Measurements from ENCODE around the gene PCK1. TPM values are rescaled to one million over a fixed set of nuclear protein-coding genes. Genes with fewer than 3 reads are reported as not detected.

The PCK1 gene
- total and polyA plus RNA-seq, 9 donors = 0.30 to 133 (median 1.9) TPM

GRCh38 chr20:57544838-57545564, 15.9 kb upstream of the PCK1 start:
- 63 to 72% (median 65%) methylated on average over 12 of the region's 12 CpGs for WGBS, 3 donors
- Histone ChIP-seq H3K4me1 (ENCODE audit: insufficient read depth) (no peaks in the 10 kb centered on the region), H3K27me3 (no peaks in the 10 kb centered on the region), H3K9me3 (no peaks in the 10 kb centered on the region), H3K27ac (no peak overlapping the region), H3K36me3 (no peaks in the 10 kb centered on the region), H3K4me3 (no peak overlapping the region)
- no peak for DNase-seq
- intact Hi-C loops (cut with DNase I) = no loop called here
- TF ChIP-seq POLR2A (IDR thresholded peaks at IDR 0.05) (no peak), EP300 (IDR thresholded peaks at IDR 0.05) (no peak), CTCF (IDR thresholded peaks at IDR 0.05) (no peak)

- Histone ChIP-seq H3K4me3 (no peak overlapping the region), H3K9me3 (no peaks in the 10 kb centered on the region), H3K27ac (no peak overlapping the region), H3K27me3 (no peaks in the 10 kb centered on the region), H3K36me3 (no peaks in the 10 kb centered on the region), H3K4me1 (ENCODE audit: insufficient read depth) (no peaks in the 10 kb centered on the region)
- WGBS, 3 donors = 81 to 90% (median 85%) methylated on average over 12 of the region's 12 CpGs
- intact Hi-C loops (cut with DNase I) = no loop called here
- TF ChIP-seq CTCF (IDR thresholded peaks at IDR 0.05) (no peak), POLR2A (IDR thresholded peaks at IDR 0.05) (no peak), EP300 (IDR thresholded peaks at IDR 0.05) (no peak)
- DNase-seq = no peak
These were observed 14.8 kb upstream of the PCK1 start for GRCh38 chr20:57545927-57546662.

- 60 to 71% (median 61%) methylated on average over 8 of the region's 8 CpGs for WGBS, 3 donors
- H3K36me3 ChIP-seq = no peaks in the 10 kb centered on the region
These were observed 13.8 kb upstream of the PCK1 start for GRCh38 chr20:57546956-57547649.

More at GRCh38 chr20:57546956-57547649, 13.8 kb upstream of the PCK1 start:
- no peak overlapping the region for H3K4me3 ChIP-seq
- H3K9me3 ChIP-seq = no peaks in the 10 kb centered on the region
- no peak for TF ChIP-seq CTCF (IDR thresholded peaks at IDR 0.05)
- no peak for TF ChIP-seq POLR2A (IDR thresholded peaks at IDR 0.05)
- TF ChIP-seq EP300 (IDR thresholded peaks at IDR 0.05) = no peak
- no peak overlapping the region for H3K27ac ChIP-seq
- H3K27me3 ChIP-seq = no peaks in the 10 kb centered on the region
- no peak for DNase-seq
- H3K4me1 ChIP-seq (ENCODE audit: insufficient read depth) = no peaks in the 10 kb centered on the region
- intact Hi-C loops (cut with DNase I) = no loop called here

Measured in ovary (tissue), 9 donors.